Activated CD8-positive, alpha-beta memory T cell treated with anti-CD3 and anti-CD28 coated beads, Interleukin-2, amount 50 U/mL, for 1 hour (primary cell): ENCODE measurements around the gene GSTCD.
"Not testable (repeated sequence)": the region's sequence is repeated elsewhere in the genome, so short reads cannot be mapped to it uniquely, and the experiment has no call there.

Experiments used
- DNase-seq: peaks from one replicate; pipeline ENCODE4 v3.0.0-alpha.2; 2020; ENCODE audit errors: extremely low read depth

The GSTCD gene

GRCh38 chr4:105715692-105716278, 7.2 kb downstream of the GSTCD start:
- no peak for DNase-seq

- no peak for DNase-seq
Measured at GRCh38 chr4:105719204-105719603, 10.6 kb downstream of the GSTCD start.

GRCh38 chr4:105725623-105726022, 17.0 kb downstream of the GSTCD start:
- no peak for DNase-seq

- DNase-seq: not testable (repeated sequence)
Measured at GRCh38 chr4:105729895-105730294, 21.3 kb downstream of the GSTCD start.

- DNase-seq: not testable (repeated sequence)
Measured at GRCh38 chr4:105735217-105735616, 26.6 kb downstream of the GSTCD start.

- no peak for DNase-seq
Measured at GRCh38 chr4:105741548-105741947, 33.0 kb downstream of the GSTCD start.

GRCh38 chr4:105748222-105748621, 39.6 kb downstream of the GSTCD start:
- no peak for DNase-seq

GRCh38 chr4:105751718-105752299, 43.2 kb downstream of the GSTCD start:
- no peak for DNase-seq

GRCh38 chr4:105753361-105753760, 44.8 kb downstream of the GSTCD start:
- DNase-seq: no peak

GRCh38 chr4:105755375-105755774, 46.8 kb downstream of the GSTCD start:
- no peak for DNase-seq

- no peak for DNase-seq
Measured at GRCh38 chr4:105758958-105759357, 50.4 kb downstream of the GSTCD start.

- DNase-seq: no peak
Measured at GRCh38 chr4:105765690-105766407, 57.3 kb downstream of the GSTCD start.

GRCh38 chr4:105767579-105767978, 59.0 kb downstream of the GSTCD start:
- no peak for DNase-seq

- not testable (repeated sequence) for DNase-seq
Measured at GRCh38 chr4:105770524-105770923, 61.9 kb downstream of the GSTCD start.

GRCh38 chr4:105772065-105772464, 63.5 kb downstream of the GSTCD start:
- DNase-seq: not testable (repeated sequence)

- not testable (repeated sequence) for DNase-seq
Measured at GRCh38 chr4:105775760-105776415, 67.3 kb downstream of the GSTCD start.

- no peak for DNase-seq
Measured at GRCh38 chr4:105780176-105780575, 71.6 kb downstream of the GSTCD start.

GRCh38 chr4:105784761-105785160, 76.2 kb downstream of the GSTCD start:
- no peak for DNase-seq

- no peak for DNase-seq
Measured at GRCh38 chr4:105785792-105786191, 77.2 kb downstream of the GSTCD start.

- DNase-seq: no peak
Measured at GRCh38 chr4:105786748-105787147, 78.2 kb downstream of the GSTCD start.

- no peak for DNase-seq
Measured at GRCh38 chr4:105797225-105797624, 88.6 kb downstream of the GSTCD start.

GRCh38 chr4:105805501-105806120, 97.0 kb downstream of the GSTCD start:
- no peak for DNase-seq
